GM18517 (cell line): Measurements from ENCODE around the gene SLC22A14.
"Not testable (repeated sequence)": the region's sequence is repeated elsewhere in the genome, so short reads cannot be mapped to it uniquely, and the experiment has no call there.

ENCODE experiments used
- ATAC-seq: cut with Tn5 transposase; IDR thresholded peaks from one replicate; pipeline ENCODE4 v1.9.1; 2021; ENCODE audit warnings: mild to moderate bottlenecking, moderate library complexity; ENCODE audit not compliant: unreplicated experiment

SLC22A14 gene

DNA sequence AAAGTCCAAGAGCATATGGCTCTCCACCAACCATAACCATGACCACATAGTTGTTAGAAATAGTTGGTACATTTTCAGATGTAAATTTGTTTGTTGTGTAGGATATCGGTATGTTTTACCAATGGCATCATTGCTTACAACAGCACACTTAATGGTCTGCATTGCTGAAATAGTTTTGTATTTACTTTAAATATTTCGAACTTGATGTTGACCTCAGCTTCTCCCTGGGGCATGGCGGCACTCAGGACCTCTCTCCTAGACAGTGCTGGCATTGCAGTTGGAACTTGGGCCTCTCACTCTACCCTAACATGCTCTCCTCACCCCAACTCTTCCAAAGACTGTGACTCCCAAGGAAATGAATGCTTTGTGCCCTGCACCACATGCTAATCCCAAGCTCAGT, 11.5 kb upstream of the SLC22A14 start:
- ATAC-seq = no peak

DNA sequence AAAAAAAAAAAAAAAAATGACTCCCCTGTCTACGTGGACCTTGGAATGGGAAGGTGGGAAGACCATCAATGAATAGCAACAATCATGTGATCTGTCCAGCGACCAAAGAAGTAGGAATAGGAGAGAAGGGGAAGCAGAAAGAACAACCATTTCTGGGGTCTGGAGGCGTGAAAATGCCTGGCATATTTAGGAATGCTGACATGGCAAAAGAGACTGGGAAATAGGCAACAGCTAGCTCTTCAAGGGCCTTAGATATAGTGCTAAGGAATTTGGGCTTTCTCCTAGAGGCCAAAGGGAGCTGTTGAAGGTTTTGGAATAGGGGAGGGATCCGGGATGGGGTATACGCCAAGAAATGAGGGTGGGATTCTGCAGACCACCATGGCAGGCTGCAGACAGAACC, 10.5 kb upstream of the SLC22A14 start:
- ATAC-seq = no peak

DNA sequence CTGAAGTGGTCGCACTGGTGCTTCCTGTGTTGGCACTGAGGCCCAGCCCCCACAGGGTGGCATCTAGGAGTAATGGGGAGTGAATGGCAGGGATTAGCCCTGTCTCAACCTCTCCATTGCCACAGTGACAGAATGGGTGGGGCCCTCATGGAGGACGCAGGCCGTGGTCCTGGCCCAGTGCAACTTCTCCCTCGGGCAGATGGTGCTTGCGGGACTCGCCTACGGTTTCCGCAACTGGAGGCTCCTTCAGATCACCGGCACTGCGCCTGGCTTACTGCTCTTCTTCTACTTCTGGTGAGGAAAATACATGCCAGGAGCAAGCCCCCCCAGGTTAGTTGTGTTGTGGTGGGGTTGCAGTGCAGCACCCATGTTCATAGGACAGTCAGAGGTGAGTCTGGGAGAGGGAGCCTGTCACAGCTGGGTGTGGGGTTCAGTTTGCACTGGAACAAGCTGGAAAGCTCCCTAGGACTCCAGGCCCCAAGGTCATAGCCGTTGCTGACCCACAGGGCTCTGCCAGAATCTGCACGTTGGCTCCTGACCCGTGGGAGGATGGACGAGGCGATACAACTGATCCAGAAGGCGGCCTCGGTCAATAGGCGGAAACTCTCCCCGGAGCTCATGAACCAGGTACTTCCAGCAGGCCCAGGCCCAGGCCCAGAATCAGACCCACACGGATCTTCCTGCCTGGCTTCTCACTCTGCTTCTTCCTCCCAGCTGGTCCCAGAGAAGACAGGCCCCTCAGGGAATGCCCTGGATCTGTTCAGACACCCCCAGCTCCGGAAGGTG, 7.0 kb upstream of the SLC22A14 start:
- no peak for ATAC-seq

DNA sequence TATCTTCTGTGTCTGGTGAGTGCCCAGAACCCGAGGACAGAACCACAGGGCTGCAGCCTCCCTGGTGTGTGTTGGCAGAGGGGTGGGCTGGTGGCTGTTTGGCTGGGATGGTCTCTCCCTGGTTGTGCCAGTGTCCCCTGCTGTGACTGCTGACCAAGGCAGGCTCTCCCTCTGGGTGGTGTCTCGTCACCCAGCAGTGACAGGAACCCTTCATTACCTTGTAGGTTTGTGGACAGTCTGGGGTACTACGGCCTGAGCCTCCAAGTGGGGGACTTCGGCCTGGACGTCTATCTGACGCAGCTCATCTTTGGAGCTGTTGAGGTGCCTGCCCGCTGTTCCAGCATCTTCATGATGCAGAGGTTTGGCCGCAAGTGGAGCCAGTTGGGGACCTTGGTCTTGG, 6.4 kb upstream of the SLC22A14 start:
- ATAC-seq = no peak

DNA sequence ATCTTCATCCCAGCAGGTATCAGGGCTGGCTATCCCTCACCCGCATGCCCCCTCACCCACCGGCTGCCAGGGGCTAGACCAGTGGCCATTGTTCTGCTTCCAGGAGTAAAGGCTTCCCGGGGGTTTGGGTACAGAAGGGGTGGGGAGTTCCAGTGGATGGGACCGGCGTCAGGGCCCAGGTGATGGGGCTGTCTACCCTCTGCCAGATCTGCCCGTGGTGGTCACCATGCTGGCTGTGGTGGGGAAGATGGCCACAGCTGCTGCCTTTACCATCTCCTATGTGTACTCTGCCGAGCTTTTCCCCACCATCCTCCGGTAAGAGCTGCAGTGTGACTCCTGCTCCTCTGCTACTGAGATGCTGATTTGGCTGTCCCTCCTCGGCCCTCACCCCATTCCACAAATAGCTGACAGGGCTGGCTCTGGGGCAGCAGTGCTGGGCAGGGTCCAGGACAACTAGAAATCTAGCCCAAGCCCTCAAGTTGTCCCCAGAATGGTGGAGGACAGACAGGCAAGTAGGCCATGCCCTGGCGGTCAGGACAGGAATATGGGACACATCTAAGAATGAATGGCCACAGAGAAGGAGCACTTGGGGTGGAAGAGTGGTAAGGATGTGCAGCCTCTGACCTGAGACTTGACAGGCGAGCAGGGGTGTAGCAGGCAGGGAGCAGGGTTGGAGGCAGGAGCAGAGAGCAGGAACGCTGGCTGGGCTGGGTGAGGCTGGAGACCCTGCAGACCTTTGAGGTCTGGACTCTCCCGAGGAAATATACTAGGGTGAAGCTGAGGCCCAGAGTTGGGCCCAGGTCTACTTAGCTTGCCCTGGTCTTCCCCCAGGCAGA, 5.8 kb upstream of the SLC22A14 start:
- ATAC-seq = no peak

DNA sequence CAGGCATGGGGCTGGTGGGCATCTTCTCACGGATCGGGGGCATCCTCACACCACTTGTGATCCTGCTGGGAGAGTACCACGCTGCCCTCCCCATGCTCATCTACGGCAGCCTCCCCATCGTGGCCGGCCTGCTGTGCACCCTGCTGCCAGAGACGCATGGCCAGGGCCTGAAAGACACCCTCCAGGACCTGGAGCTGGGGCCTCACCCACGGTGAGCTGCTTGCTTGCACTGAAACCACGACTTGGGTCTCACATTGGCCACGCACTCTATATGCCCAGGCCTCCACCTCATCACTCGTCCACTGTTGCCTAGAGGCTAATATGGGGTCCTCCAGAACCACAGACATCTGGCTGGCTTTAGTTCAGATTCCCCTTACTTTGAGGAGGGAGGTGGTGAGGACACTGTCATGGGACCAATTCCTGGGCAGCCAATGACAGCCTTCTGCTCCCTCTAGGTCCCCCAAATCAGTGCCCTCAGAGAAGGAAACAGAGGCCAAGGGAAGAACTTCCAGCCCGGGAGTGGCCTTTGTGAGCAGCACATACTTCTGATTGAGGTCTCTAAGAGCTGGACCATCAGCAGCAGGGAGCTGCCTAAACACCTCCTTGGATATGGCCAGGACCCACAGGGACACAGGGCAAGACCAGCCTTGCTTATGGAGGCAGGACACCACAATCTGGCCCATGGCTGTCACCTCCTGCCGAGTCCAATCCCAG, 5.0 kb upstream of the SLC22A14 start:
- no peak for ATAC-seq

DNA sequence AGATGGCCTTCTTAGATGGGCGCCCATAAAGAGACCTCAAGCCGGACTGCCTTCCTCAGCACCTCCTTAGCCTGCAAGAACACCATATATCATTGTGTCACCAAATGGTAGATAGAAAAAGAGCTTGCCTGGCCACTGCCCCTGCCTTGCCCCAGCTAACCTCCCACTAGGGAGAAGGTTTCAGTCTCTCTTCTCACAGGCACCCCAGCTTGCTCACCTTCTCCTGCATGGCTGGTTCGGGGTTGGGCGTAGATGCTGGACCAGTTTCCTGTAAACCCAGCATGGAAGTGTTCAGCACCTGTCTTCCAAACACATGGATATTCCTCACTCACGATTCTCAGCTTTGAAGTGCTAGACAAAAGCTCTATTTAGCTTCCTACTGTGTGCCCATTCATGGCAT, 3.3 kb upstream of the SLC22A14 start:
- ATAC-seq = no peak

DNA sequence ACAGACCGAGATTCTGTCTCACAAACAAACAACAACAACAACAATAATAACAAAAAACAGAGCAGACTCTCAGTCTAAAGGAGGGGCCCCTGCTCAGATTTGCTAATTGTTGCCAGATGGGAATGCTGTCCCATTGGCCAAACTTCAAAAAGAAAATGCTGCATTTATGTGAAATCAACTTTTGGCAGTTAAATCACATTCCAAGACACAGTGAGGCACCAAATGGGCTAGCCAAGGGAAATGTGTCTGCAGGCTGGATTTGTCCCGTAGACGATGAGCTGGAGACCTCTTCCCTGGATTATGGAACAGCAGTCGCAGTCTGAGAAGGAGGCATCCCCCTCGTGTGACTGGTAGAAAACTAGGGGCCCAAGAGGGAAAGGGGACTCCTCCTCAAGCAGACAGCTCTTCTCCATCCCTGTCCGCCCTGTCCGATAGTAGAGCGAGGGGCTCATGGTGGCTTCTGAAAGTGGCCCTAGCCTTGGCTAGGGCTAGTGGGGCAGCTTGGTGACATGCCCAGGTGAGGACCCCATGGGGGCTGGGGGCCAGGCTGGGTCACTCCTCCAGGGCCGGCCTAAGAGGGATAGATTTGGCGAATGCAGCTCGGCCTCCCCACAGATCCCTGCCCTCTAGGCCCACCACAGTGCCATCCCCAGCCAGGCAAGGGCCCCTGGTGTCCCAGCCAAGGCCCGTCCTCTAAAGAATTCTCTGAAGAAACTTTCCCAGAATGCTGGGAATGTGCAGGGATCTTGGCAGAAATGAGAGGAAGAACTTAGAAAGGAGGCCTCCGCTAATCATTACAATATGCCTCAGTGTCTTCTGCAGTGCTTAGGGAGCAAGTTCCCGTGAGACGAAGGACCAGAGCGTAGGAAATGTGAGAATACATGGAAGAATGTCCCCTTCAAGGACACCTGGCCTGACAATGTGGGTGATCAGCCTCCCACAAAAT, 2.0 kb downstream of the SLC22A14 start:
- no peak for ATAC-seq

DNA sequence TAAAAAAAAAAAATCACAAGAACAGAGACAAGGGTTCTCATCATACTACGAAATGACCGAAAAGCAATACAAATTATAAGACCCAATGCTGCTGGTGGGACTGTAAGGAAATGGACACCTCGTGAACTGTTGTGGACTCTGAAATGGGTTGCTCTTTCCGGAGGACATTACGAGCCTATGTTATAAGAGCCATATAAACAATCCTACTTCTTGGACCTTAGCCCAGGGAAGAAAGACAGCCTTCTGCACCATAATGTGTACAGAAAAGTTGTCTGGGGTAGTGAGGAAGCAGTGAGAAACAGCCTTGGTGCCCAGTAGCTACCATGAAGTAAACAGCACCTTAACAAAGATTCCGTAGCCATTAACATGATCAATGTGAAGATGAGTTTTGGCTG, 2.7 kb downstream of the SLC22A14 start:
- no peak for ATAC-seq

DNA sequence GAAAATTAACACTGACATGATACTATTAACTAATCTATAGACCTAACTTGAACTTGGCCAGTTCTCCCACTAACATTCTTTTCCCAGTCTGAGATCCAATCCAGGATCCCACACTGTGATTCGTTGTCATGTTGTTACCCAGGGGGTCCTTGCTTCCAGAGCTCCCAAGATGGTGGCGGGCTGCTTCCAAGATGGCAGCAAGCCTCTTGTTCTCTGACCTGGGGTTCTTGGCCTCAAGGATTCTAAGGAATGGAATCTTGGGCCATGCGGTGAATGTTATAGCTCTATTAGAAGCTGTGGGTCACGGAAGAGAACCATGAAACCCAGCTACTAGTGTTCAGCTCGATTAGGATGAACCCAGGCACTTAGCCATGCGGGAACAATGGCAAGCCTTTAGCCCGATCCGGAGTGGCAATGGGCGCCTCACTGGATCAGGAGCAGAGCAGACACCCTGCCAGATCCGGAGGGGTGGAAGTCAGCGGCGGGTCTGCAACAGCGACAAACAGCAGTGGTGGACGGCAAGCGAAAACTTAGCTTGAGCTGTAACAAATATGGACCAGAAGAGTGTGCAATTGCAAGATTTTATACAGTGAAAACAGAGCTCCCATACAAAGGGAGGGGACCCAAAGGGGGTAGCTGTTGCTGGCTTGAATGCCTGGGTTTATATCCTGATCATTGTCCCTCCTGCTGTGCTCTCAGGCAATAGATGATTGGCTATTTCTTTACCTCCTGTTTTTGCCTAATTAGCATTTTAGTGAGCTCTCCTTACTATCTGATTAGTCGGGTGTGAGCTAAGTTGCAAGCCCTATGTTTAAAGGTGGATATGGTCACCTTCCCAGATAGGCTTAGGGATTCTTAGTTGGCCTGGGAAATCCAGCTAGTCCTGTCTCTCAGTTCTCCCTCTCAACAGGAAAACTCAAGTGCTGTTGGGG, 7.5 kb downstream of the SLC22A14 start:
- not testable (repeated sequence) for ATAC-seq

DNA sequence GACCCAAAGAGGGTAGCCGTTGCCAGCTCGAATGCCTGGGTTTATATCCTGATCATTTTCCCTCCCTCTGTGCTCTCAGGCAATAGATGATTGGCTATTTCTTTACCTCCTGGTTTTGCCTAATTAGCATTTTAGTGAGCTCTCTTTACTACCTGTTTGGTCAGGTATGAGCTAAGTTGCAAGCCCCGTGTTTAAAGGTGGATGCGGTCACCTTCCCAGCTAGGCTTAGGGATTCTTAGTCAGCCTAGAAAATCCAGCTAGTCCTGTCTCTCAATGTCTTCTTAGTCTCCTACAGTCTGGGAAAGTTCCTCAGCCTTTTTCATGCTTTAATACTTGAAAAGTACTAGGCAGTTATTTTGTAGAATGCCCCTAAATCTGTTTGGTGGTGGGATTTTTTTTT, 15.0 kb downstream of the SLC22A14 start:
- not testable (repeated sequence) for ATAC-seq

DNA sequence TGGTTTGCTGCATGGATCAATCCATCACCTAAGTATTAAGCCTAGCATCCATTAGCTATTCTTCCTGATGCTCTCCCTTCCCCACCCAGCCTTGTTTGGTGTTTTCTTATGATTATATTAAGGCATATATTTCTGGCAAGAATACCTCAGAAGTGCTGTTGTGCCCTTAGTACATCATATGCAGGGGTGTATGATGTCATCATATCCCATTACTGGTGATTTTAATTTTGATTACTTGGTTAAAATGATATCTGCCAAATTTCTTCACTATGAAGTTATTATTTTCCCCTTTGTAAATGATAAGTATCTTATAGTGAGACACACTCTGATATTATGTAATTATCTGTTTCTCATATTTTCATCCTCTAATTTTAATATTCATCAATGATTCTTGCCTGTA, 15.4 kb downstream of the SLC22A14 start:
- no peak for ATAC-seq

DNA sequence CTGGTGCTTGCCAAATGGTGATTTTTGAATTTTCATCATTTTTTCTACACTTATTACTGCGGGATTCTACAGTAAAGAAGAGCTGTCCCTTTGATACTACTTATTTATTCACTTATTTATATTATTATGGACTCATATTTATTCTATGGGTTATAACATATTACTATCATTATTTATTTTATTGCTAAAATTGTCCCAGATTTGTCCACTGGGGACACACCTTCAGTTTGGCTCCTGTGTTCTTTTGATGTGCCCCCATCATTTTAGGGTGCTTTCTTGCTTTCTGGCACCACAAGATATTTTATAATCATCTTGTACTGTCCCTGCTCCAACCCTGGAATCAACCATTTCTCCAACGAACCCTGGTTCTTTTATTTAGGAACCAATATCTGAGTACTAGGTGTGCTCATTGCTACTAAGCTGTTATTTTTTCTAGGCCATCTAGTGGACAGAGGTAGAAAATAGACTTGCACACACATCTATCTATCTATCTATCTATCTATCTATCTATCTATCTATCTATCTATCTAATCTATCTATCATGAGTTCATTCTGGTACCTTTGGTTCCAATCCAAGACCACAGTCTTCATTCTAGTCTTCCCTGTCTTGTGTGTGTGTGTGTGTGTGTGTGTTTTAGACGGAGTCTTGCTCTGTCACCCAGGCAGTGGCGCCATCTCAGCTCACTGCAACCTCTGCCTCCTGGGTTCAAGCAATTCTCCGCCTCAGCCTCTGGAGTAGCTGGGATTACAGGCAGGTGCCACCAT, 16.0 kb downstream of the SLC22A14 start:
- no peak for ATAC-seq

DNA sequence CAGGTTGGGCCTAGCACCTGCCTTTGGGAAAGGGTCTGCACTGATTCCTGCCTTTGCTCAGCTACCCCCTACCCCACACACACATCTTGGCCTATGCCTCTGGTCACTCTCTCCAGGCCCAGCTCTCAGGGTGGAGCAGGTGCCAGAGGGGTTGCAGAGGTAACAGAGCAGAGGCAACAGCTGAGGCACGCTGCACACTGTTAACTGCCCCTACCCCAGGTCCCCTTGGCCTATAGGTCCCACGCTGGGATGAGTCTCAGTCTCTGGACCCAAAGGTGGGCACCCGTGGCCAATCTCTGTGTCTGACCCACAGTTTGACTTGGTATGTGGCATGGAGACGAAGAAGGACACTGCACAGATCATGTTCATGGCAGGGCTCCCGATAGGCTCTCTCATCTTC, 24.8 kb downstream of the SLC22A14 start:
- no peak for ATAC-seq

DNA sequence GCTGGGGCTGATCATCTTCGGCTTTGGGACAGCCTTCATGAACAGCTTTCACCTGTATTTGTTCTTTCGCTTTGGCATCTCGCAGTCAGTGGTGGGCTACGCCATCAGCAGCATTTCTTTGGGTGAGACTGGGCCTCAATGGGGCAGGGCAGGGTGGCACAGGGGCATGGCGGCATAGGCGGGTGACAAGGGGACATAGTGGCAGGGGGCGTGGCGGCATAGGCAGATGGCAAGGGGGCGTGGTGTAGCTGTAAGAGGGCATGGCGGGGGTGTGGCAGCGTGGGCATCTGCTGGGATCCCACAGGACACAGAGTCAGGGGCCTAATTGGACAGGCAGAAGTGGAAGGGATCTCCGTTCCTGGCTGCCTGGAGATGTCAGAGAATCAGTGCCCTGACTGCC, 25.5 kb downstream of the SLC22A14 start:
- no peak for ATAC-seq

DNA sequence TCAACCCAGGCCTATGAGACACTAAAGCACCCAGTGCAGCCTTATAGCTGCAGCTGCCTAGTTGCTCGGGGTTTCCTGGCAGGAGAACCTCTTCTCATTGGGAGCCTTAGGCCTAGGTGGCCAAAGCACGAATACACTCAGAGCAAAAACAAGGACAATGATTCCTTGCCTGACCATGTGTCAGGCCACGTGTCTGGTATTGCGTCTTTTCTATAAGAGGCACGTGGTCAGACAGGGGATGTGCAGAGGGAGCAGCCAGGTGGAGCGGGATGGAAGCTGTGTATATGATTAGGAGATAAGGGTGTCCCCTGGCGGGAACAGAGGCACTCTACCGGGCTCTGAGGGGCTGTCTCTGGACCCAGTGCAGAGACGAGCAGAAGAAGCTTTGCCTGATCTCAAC, 26.4 kb downstream of the SLC22A14 start:
- ATAC-seq = no peak

DNA sequence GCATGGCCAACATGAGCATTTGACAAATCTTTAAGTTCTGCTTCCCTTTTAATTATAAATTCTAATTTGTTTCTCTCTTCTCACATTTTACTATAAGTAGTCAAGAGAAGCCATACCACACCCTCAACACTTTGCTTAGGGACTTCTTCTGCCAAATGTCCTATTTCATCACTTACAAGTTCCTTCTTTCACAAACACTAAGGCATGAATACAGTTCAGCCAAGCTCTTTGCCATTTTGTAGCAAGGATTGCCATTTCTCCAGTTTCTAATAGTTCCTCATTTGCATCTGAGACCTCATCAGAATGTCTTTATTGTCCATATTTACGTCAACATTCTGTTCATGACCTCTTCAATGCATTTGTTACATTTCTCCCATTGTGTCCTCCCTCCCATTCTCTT, 29.4 kb downstream of the SLC22A14 start:
- ATAC-seq = no peak

DNA sequence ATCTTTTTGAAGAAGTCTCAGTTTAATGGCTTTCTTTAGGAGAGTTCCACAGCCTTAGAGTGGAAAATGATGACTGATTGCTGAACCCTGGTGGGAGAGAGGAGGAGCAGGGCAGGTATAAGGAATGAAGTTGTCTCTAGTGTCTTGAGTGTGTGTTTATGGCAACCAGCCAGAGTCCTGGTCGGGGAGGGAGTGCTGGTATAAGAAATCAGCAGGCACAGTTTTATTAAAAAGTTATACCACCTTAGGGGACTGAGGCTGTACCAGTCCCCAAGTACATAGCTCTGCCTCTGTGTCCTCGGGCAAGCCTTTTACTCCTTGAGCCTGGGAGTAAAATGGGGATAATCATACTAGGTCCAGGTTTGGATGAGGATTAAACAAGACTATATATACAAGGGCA, 29.8 kb downstream of the SLC22A14 start:
- ATAC-seq = no peak

DNA sequence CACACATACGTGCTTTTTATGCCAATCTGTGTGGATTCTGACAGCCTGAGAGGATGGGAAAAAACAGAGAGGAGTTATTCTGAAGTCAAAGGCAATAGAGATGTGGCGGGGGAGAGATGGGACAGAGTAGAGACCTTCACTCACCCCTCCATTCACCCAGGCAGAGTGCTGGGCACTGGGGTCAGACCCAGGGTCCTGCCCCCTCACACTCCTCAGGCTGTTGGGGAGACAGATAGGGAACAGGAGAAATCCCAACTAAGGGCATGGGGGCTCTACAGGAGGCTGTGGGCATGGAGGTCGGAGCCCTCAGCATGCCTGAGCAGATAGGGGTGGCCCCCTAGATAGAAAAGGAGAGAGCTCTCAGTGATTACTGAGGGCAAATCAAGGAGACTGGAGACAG, 30.3 kb downstream of the SLC22A14 start:
- no peak for ATAC-seq
